ENCODE data around the gene EBP. TPM values are rescaled to one million over a fixed set of nuclear protein-coding genes. Genes with fewer than 3 reads are reported as not detected.

EBP gene
- total and polyA plus RNA-seq, 9 of the 15 experiments (the other 6 are each of a cell fraction or from before 2014, with no cell fraction given) = 228 to 987 (median 274) TPM

- TF ChIP-seq UBTF (IDR thresholded peaks at IDR 0.05; ENCODE audit: borderline replicate concordance in 1 of 2, low read depth in 2 of 2, low read length in 2 of 2) = no peak
- TF ChIP-seq MIER1 (IDR thresholded peaks at IDR 0.05; ENCODE audit: low read depth) = no peak
- TF ChIP-seq CTCF (IDR thresholded peaks at IDR 0.05 in 2 of 3, conservative IDR thresholded peaks at IDR 0.05 in 1 of 3; ENCODE audit: insufficient read depth in 2 of 3, low read depth in 1 of 3, low read length in 3 of 3) = no peak
- TF ChIP-seq NELFE (IDR thresholded peaks at IDR 0.05; ENCODE audit: insufficient read depth, insufficient read length) = no peak
- no peak for TF ChIP-seq SAP30 (IDR thresholded peaks at IDR 0.05; ENCODE audit: borderline replicate concordance, insufficient read depth, low read depth, low read length, poor library complexity, severe bottlenecking)
- no peak for TF ChIP-seq ZZZ3 (IDR thresholded peaks at IDR 0.05)
- TF ChIP-seq WHSC1 (IDR thresholded peaks at IDR 0.05; ENCODE audit: low read length) = no peak
- TF ChIP-seq E2F8 (IDR thresholded peaks at IDR 0.05; ENCODE audit: low read depth, partially characterized antibody) = no peak
- TF ChIP-seq ETV6 (IDR thresholded peaks at IDR 0.05; ENCODE audit: borderline replicate concordance in 1 of 2, low read depth in 2 of 2, low read length in 1 of 2) = no peak
- no peak for TF ChIP-seq ETV6 (CRISPR knock-in tag; IDR thresholded peaks at IDR 0.05; ENCODE audit: borderline replicate concordance)
- peak; percentile 70 for TF ChIP-seq SMARCE1 (IDR thresholded peaks at IDR 0.05)
- no peak for TF ChIP-seq CHD1 (IDR thresholded peaks at IDR 0.05; ENCODE audit: low read length)
- no peak for TF ChIP-seq ELK1 (CRISPR knock-in tag; IDR thresholded peaks at IDR 0.05)
- TF ChIP-seq JUN (IDR thresholded peaks at IDR 0.05; ENCODE audit: borderline replicate concordance, low read depth, low read length) = peak; percentile 81
- TF ChIP-seq JUN (CRISPR knock-in tag; IDR thresholded peaks at IDR 0.05; ENCODE audit: borderline replicate concordance) = no peak
These were observed 29.2 kb upstream of the EBP start (continued) for GRCh38 chrX:48492293-48492910.
